ENCODE results near the gene NAGA.

- TF ChIP-seq CTCF (IDR thresholded peaks at IDR 0.05) (peak in 6 of 7 experiments; percentile 58 to 98 (median 87)), POLR2A (IDR thresholded peaks at IDR 0.05) (peak in 2 of 4 donors; percentile 85 to 90), EP300 (IDR thresholded peaks at IDR 0.05) (no peak)
Observed at GRCh38 chr22:42090596-42091454, 20.2 kb upstream of the NAGA start, which contains the start of gene NDUFA6.
